ENCODE results near the gene NPC2. TPM values are rescaled to one million over a fixed set of nuclear protein-coding genes. Genes with fewer than 3 reads are reported as not detected.

NPC2 gene
- total RNA-seq, 1 experiment from 2014 or later: 291 TPM

GRCh38 chr14:74493343-74494261 is 497 bp upstream of the NPC2 start, which contains the start of gene ISCA2:
Gene ISCA2 (plus strand): TSS chr14:74493765. CDS start chr14:74493775, 10 bp downstream.
- Mint-ChIP-seq H3K27me3 (ENCODE audit: insufficient read depth, unreplicated experiment) (no peaks in the 10 kb centered on the region), H3K27ac (ENCODE audit: unreplicated experiment) (no peak within 1 kb of the TSS), H3K4me1 (ENCODE audit: low read depth, unreplicated experiment) (peaks cover 6% of the 10 kb centered on the region), H3K4me3 (ENCODE audit: unreplicated experiment) (no peak within 1 kb of the TSS), H3K9me3 (ENCODE audit: unreplicated experiment) (no peaks in the 10 kb centered on the region), H3K36me3 (ENCODE audit: insufficient read depth, unreplicated experiment) (peaks cover 11% of the 10 kb centered on the region)
- intact Hi-C loops (cut with micrococcal nuclease; ENCODE audit: unreplicated experiment): loop anchor here (5.0 kb wide), 1 partner anchor 56 kb away; no protein-coding TSS in a partner anchor
- ChIA-PET CTCF (interaction anchor here (0.6 to 1.3 kb wide), 10 partner anchors 9 to 311 kb away, joined by 3 to 8 read pairs (median 4); partner anchors contain the start of gene VRTN), POLR2A (interaction anchor here (0.5 to 1.3 kb wide), 8 partner anchors 27 to 645 kb away, joined by 3 to 8 read pairs (median 4); no protein-coding TSS in a partner anchor)
- TF ChIP-seq CTCF (IDR thresholded peaks at IDR 0.05; ENCODE audit: insufficient read depth in 1 of 2, low read depth in 1 of 2, low read length in 1 of 2, severe bottlenecking in 1 of 2, unreplicated experiment in 1 of 2): no peak
- Histone ChIP-seq H3K27me3 (replicated peaks; ENCODE audit: control insufficient read depth, insufficient read depth, low read length) (no peaks in the 10 kb centered on the region), H3K4me3 (ENCODE audit: low read depth, low read length) (peak within 1 kb of the TSS; percentile 97), H3K9me3 (no peaks in the 10 kb centered on the region), H3K4me1 (peaks cover 27% of the 10 kb centered on the region), H3K36me3 (ENCODE audit: control insufficient read depth, insufficient read depth, low read length) (no peaks in the 10 kb centered on the region)
- BruUV-seq (replicated peaks): no TSS peak
- DNase-seq: peak; percentile 100

GRCh38 chr14:74491956-74492775 is 939 bp downstream of the NPC2 start:
- peak; percentile 16 to 36 for TF ChIP-seq CTCF (IDR thresholded peaks at IDR 0.05; ENCODE audit: insufficient read depth in 1 of 2, low read depth in 1 of 2, low read length in 1 of 2, severe bottlenecking in 1 of 2, unreplicated experiment in 1 of 2)
- intact Hi-C loops (cut with micrococcal nuclease; ENCODE audit: unreplicated experiment): loop anchor here (1.0 to 5.0 kb wide), 2 partner anchors 55 to 130 kb away; no protein-coding TSS in a partner anchor

GRCh38 chr14:74490486-74490885 is 2.6 kb downstream of the NPC2 start:
- Mint-ChIP-seq H3K4me3 (ENCODE audit: unreplicated experiment) (no peak overlapping the region), H3K4me1 (ENCODE audit: low read depth, unreplicated experiment) (peaks cover 7% of the 10 kb centered on the region), H3K27ac (ENCODE audit: unreplicated experiment) (no peak overlapping the region), H3K9me3 (ENCODE audit: unreplicated experiment) (no peaks in the 10 kb centered on the region), H3K36me3 (ENCODE audit: insufficient read depth, unreplicated experiment) (peaks cover 11% of the 10 kb centered on the region), H3K27me3 (ENCODE audit: insufficient read depth, unreplicated experiment) (no peaks in the 10 kb centered on the region)
- intact Hi-C loops (cut with micrococcal nuclease; ENCODE audit: unreplicated experiment): loop anchor here (5.0 kb wide), 1 partner anchor 53 kb away; no protein-coding TSS in a partner anchor
- no peaks in the 10 kb centered on the region for H3K9me3 ChIP-seq
- no peaks in the 10 kb centered on the region for H3K27me3 ChIP-seq (replicated peaks; ENCODE audit: control insufficient read depth, insufficient read depth, low read length)
- ChIA-PET CTCF (no interaction called here), POLR2A (no interaction called here)
- no peak for TF ChIP-seq CTCF (IDR thresholded peaks at IDR 0.05; ENCODE audit: insufficient read depth in 1 of 2, low read depth in 1 of 2, low read length in 1 of 2, severe bottlenecking in 1 of 2, unreplicated experiment in 1 of 2)
- H3K4me1 ChIP-seq: peaks cover 52% of the 10 kb centered on the region
- no peaks in the 10 kb centered on the region for H3K36me3 ChIP-seq (ENCODE audit: control insufficient read depth, insufficient read depth, low read length)
- BruUV-seq (replicated peaks): no TSS peak
- H3K4me3 ChIP-seq (ENCODE audit: low read depth, low read length): no peak overlapping the region
- DNase-seq: no peak

More at GRCh38 chr14:74491956-74492775, 939 bp downstream of the NPC2 start:
- no peak overlapping the region for H3K27ac Mint-ChIP-seq (ENCODE audit: unreplicated experiment)
- H3K36me3 ChIP-seq (ENCODE audit: control insufficient read depth, insufficient read depth, low read length): no peaks in the 10 kb centered on the region
- peaks cover 7% of the 10 kb centered on the region for H3K4me1 Mint-ChIP-seq (ENCODE audit: low read depth, unreplicated experiment)
- H3K27me3 ChIP-seq (replicated peaks; ENCODE audit: control insufficient read depth, insufficient read depth, low read length): no peaks in the 10 kb centered on the region
- H3K9me3 ChIP-seq: no peaks in the 10 kb centered on the region
- H3K4me3 Mint-ChIP-seq (ENCODE audit: unreplicated experiment): no peak overlapping the region
- peak overlapping the region; percentile 92 for H3K4me3 ChIP-seq (ENCODE audit: low read depth, low read length)
- peak; percentile 57 to 59 for DNase-seq
- H3K9me3 Mint-ChIP-seq (ENCODE audit: unreplicated experiment): no peaks in the 10 kb centered on the region
- no peaks in the 10 kb centered on the region for H3K27me3 Mint-ChIP-seq (ENCODE audit: insufficient read depth, unreplicated experiment)
- POLR2A ChIA-PET: no interaction called here
- H3K4me1 ChIP-seq: peaks cover 36% of the 10 kb centered on the region
- H3K36me3 Mint-ChIP-seq (ENCODE audit: insufficient read depth, unreplicated experiment): peaks cover 11% of the 10 kb centered on the region
- BruUV-seq (replicated peaks): TSS peak; percentile 61
- CTCF ChIA-PET: interaction anchor here (1.0 kb wide), 1 partner anchor 117 kb away, joined by 6 read pairs; no protein-coding TSS in a partner anchor

Measured in Caco-2 (cell line).